IgD-negative memory B cell (primary cell): ENCODE measurements around the gene NDUFB11. TPM values are rescaled to one million over a fixed set of nuclear protein-coding genes. Genes with fewer than 3 reads are reported as not detected.
A peak's percentile ranks its signal among the peaks of the same experiment; 100 is the strongest.
"Not testable (repeated sequence)": the region's sequence is repeated elsewhere in the genome, so short reads cannot be mapped to it uniquely, and the experiment has no call there.

Experiments used
- H3K27ac Mint-ChIP-seq, 3 donors: one replicate each; pipeline ENCODE4 v1.8.0; 2020 to 2022; ENCODE audit warnings: mild to moderate bottlenecking in 3 of 3, mixed read lengths in 3 of 3, moderate library complexity in 1 of 3
- H3K27me3 Mint-ChIP-seq: one replicate; pipeline ENCODE4 v1.8.0; 2021; ENCODE audit warnings: mixed read lengths
- H3K36me3 Mint-ChIP-seq: one replicate; pipeline ENCODE4 v1.8.0; 2020; ENCODE audit warnings: mild to moderate bottlenecking, mixed read lengths
- H3K4me1 Mint-ChIP-seq, 3 donors: one replicate each; pipeline ENCODE4 v1.8.0; 2020 to 2022; ENCODE audit warnings: mixed read lengths in 3 of 3, mild to moderate bottlenecking in 1 of 3
- H3K4me3 Mint-ChIP-seq, 4 donors: one replicate each; pipeline ENCODE4 v1.8.0; 2020 to 2022; ENCODE audit warnings: mild to moderate bottlenecking in 4 of 4, mixed read lengths in 4 of 4, moderate library complexity in 3 of 4
- H3K9me3 Mint-ChIP-seq, 3 donors: one replicate each; pipeline ENCODE4 v1.8.0; 2020 to 2021; ENCODE audit warnings: mixed read lengths in 3 of 3, mild to moderate bottlenecking in 1 of 3
- polyA plus RNA-seq: library from polyadenylated mRNA; unstranded; fragments of 300-500 nt; fragmentation: Illumina TruSeq; gene quantifications from one replicate; pipeline ENCODE4 v1.2.3, GENCODE V29; 2021

The NDUFB11 gene
- polyA plus RNA-seq, 1 donor from 2014 or later = 197 TPM

DNA sequence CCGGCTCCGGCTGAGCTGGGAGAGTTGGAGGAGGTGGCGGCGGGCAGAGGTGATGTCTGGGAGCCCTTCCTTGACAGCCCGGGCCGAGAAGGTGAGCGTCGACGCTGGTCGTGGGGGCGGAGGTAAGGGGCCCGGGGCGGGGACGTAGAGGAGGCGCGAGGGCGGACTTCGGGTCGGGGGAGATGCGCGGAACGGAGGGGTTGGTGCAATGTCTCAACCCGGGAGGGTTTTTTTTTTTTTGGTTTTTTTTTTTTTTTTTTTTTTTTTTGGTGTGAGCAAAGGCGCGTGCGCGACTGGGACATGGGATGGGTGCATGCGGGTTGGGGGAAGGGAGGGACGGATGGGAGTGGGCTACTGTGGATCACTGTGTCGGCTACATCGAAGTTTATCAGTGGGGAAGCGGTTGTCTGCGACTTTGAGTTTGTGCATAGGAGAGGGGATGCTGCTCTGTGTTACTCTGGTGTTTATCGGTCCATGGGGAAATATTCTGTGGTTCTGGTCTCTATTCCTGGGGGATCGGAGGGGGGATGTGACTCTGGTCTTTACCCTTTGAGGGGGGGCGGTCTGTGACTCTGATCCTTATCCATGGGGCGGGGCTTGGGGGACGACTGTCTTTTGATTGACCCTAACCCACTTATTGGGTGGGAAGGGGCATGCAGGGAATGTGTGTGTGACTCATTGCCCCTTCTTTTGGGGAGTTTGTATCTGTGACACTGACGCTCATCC is 1.1 kb upstream of the NDUFB11 start:
- Mint-ChIP-seq H3K9me3 (peaks cover 0 to 2% (median 0%) of the 10 kb centered on the region in 3 donors), H3K27ac (peak overlapping the region; percentile 96 to 99 (median 98)), H3K27me3 (no peaks in the 10 kb centered on the region), H3K4me3 (peak overlapping the region; percentile 91 to 99 (median 97)), H3K36me3 (peaks cover 2% of the 10 kb centered on the region), H3K4me1 (peaks cover 4 to 18% (median 9%) of the 10 kb centered on the region in 3 donors)

DNA sequence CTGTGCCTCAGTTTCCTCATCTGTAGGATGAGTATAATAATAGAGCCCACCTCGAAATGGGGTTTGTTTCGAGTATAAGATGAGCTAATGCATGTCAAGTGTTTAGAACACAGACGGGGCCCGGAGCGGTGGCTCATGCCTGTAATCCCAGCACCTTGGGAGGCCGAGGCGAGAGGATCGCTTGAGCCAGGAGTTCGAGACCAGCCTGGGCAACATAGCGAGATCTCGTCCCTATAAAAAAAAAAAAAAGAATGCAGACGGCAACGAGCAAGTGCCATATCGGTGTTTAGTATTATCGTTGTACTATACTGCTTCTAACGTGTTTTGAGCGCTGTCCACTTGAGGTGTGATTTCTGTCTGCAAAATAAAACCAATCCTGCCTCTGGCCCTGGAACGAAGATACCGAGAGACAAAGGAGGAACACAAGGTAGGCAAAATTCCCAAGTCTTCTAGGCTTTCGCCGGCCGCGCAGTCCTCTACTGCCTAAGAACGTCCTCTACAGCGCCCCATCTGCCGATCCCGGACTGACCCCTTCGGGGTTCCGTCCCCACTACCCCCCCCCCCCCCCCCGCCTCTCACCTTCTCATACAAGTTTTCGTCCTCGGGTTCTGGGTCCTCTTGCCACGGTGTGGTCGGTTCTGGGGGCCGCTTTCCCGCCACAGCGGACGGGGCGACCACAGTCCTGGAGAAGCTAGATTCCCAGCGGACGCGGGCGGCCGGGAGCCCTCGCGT is 442 bp downstream of the NDUFB11 start:
- peaks cover 2% of the 10 kb centered on the region for H3K36me3 Mint-ChIP-seq
- peak overlapping the region; percentile 91 to 99 (median 97) for H3K4me3 Mint-ChIP-seq
- H3K27me3 Mint-ChIP-seq = no peaks in the 10 kb centered on the region
- H3K27ac Mint-ChIP-seq = peak overlapping the region; percentile 96 to 99 (median 98)
- peaks cover 0 to 2% (median 0%) of the 10 kb centered on the region in 3 donors for H3K9me3 Mint-ChIP-seq
- H3K4me1 Mint-ChIP-seq = peaks cover 4 to 18% (median 10%) of the 10 kb centered on the region in 3 donors

DNA sequence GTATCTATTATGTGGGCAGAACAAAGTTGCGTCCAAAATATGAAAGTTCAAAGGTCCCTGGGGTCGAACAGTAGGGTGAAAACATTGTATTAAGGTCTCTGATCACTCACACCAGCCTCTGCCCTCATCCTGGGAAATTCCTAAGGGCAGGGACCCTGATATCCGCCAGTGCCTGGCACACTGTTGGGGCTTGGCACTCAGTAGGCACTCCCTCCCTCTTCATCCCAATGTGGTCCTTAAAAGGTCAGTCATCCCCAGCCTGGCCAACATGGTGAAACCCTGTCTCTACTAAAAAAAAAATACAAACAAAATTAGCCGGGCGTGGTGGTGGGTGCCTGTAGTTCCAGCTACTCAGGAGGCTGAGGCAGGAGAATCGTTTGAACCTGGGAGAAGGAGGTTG is 6.3 kb downstream of the NDUFB11 start:
- no peaks in the 10 kb centered on the region for H3K9me3 Mint-ChIP-seq
- no peaks in the 10 kb centered on the region for H3K27me3 Mint-ChIP-seq
- peaks cover under 1 to 5% (median 4%) of the 10 kb centered on the region in 3 donors for H3K4me1 Mint-ChIP-seq
- no peak overlapping the region for H3K4me3 Mint-ChIP-seq
- peak overlapping the region in 1 of 3 donors; percentile 21 for H3K27ac Mint-ChIP-seq
- H3K36me3 Mint-ChIP-seq = no peaks in the 10 kb centered on the region

- not testable (repeated sequence) for H3K27ac Mint-ChIP-seq, H3K4me1 Mint-ChIP-seq, H3K27me3 Mint-ChIP-seq, H3K4me3 Mint-ChIP-seq, H3K9me3 Mint-ChIP-seq, H3K36me3 Mint-ChIP-seq
These were observed 8.9 kb downstream of the NDUFB11 start for GRCh38 chrX:47135650-47136049.

DNA sequence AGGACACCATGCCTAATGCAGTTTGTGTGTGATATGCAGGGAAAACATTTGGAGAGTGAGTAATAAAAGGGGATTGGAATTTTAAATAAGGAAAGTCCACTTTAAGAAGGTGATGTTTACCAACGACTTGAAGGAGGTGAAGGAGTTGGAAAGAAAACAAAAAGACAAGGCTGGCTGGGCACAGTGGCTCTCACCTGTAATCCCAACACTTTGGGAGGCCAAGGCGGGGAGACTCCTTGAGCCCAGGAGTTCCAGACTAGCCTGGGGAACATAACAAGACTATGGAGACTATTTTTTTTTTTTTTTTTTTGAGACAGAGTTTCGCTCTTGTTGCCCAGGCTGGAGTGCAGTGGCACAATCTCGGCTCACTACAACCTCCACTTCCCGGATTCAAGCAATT is 11.0 kb downstream of the NDUFB11 start:
- Mint-ChIP-seq H3K4me1 (peaks cover 0 to 2% (median 0%) of the 10 kb centered on the region in 3 donors), H3K9me3 (no peaks in the 10 kb centered on the region), H3K36me3 (no peaks in the 10 kb centered on the region), H3K27ac (no peak overlapping the region), H3K4me3 (no peak overlapping the region), H3K27me3 (no peaks in the 10 kb centered on the region)

DNA sequence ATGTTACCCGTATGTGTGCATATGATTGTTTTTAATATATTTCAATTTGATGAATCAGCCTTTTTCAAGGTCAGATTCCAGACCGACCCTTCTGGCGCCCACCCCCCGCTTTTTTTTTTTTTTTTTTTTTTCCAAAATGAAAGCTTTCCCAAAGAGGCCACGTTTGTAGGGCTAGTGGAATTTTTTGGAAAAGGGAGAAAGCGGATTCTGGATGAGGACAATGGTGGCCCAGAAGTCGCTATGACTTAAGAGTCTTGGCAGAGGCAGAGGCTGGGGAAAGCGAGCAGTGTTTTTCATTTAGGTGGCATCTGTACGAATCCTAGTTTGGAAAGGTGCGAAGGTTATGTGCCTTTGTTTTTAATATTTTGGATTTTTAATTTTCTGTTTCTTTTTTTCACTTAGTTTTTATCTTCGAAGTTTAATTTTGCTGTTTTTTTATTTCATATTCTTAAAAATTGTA is 14.6 kb downstream of the NDUFB11 start:
- H3K4me1 Mint-ChIP-seq = peaks cover 0 to 2% (median 1%) of the 10 kb centered on the region in 3 donors
- peaks cover 2% of the 10 kb centered on the region for H3K27me3 Mint-ChIP-seq
- H3K36me3 Mint-ChIP-seq = no peaks in the 10 kb centered on the region
- H3K9me3 Mint-ChIP-seq = no peaks in the 10 kb centered on the region
- H3K4me3 Mint-ChIP-seq = peak overlapping the region; percentile 27 to 99 (median 96)
- H3K27ac Mint-ChIP-seq = peak overlapping the region in 1 of 3 donors; percentile 94

DNA sequence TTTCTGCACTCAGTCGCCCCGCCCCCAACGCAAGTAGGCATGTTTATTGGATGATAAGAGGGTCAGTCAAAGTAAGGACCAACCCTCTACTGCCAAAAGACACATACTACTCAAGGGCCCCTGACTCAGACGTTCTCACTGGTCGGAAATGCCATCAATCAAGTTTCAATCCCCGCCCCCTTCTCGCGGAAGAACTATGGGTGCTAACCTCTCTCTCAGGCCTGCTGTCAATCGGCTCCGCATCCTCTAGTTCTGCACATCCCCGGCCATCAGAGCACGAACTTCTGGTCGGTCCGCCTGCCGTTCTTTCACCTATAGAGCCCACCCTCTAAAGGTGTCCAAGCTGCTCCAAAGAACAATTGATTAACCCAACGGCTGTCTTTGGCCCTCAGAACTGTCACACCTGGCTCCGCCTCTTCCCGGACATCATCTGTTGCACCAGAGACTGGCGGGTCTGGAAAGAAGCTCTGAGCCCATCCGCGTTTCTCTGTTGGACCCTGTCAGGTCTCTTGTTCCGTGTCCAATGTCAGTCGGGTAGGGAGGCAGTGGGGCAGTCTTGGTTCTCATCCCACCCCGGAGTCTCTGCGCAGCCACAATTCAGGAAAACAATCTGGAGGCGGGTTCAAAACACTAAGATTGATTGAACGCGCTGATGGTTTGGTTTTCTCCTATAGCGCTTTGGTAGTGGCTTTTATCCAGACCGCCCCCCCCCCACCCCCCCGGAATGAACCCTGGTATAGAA is 15.2 kb downstream of the NDUFB11 start:
- Mint-ChIP-seq H3K4me1 (peaks cover 0 to 2% (median 1%) of the 10 kb centered on the region in 3 donors), H3K27ac (peak overlapping the region; percentile 72 to 96 (median 94))

DNA sequence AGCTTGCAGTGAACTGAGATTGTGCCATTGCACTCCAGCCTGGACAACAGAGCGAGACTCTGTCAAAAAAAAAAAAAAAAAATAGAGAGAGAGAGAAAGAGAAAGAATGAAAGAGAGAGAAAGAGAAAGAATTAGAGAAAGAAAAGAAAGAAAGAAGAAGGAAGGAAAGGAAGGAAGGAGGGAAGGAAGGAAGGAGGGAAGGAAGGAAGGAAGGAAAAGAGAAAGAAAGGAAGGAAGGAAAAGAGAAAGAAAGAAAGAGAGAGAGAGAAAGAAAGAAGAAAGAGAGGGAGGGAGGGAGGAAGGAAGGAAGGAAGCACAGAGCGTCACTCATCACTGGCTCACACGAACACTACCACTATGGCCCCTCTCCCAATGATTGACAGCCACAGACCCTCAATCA is 20.0 kb downstream of the NDUFB11 start:
- H3K9me3 Mint-ChIP-seq, H3K27me3 Mint-ChIP-seq, H3K4me1 Mint-ChIP-seq, H3K36me3 Mint-ChIP-seq, H3K27ac Mint-ChIP-seq, H3K4me3 Mint-ChIP-seq: not testable (repeated sequence)

More for the DNA sequence above, 15.2 kb downstream of the NDUFB11 start:
- Mint-ChIP-seq H3K4me3 (peak overlapping the region; percentile 95 to 99 (median 98)), H3K36me3 (no peaks in the 10 kb centered on the region), H3K27me3 (peaks cover 2% of the 10 kb centered on the region), H3K9me3 (no peaks in the 10 kb centered on the region)

DNA sequence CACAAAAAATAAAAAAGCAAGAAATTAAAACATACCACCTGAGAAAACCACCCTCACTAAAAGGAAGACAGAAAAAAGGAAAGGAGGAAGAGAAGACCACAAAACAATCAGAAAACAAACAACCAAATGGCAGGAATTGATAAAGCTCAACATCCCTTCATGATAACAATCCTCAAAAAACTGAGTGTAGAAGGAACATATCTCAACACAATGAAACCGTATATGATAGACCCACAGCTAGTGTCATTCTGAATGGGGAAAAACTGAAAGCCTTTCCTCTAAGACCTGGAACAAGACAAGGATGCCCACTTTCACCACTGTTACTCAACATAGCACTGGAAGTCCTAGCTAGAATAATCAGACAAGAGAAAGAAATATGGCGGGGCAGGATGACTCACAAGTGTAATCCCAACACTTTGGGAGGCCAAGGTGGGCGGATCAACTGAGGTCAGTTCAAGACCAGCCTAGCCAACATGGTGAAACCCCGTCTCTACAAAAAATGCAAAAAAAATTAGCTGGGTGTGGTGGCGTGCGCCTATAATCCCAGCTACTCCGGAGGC is 27.9 kb downstream of the NDUFB11 start:
- H3K27me3 Mint-ChIP-seq, H3K9me3 Mint-ChIP-seq, H3K36me3 Mint-ChIP-seq, H3K27ac Mint-ChIP-seq, H3K4me1 Mint-ChIP-seq, H3K4me3 Mint-ChIP-seq: not testable (repeated sequence)

DNA sequence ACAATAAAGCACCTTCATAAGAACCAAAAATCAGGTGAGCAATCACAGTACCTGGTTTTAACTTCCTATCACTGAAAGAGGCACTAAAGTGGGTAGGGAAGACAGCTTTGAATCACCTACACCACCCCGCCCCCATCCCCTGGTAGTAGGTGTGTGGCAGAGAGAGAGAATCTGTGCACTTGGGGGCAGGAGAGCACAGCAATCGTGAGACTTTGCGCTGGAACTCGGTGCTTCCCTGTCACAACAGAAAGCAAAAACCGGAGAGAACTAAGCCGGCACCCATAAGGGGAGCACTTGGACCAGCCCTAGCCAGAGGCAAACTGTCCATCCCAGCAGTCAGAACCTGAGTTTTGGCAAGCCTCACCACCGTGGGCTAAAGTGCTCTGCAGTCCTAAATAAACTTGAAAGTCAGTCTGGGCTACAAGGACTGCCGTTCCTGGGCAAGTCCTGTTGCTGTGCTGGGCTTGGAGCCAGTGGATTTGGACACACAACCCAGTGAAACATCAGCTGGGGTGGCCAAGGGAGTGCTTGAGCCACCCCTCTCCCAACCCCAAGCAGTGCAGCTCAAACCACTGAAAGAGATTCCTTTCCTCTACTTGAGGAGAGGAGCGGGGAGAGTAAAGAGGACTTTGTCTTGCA is 32.1 kb downstream of the NDUFB11 start:
- H3K36me3 Mint-ChIP-seq = no peaks in the 10 kb centered on the region
- peaks cover 0 to 5% (median 0%) of the 10 kb centered on the region in 3 donors for H3K9me3 Mint-ChIP-seq
- H3K27ac Mint-ChIP-seq = peak overlapping the region in 1 of 3 donors; percentile 27
- no peak overlapping the region for H3K4me3 Mint-ChIP-seq
- H3K4me1 Mint-ChIP-seq = no peaks in the 10 kb centered on the region
- H3K27me3 Mint-ChIP-seq = no peaks in the 10 kb centered on the region

- H3K4me3 Mint-ChIP-seq, H3K27ac Mint-ChIP-seq, H3K27me3 Mint-ChIP-seq, H3K4me1 Mint-ChIP-seq, H3K36me3 Mint-ChIP-seq, H3K9me3 Mint-ChIP-seq: not testable (repeated sequence)
These were observed 33.4 kb downstream of the NDUFB11 start for GRCh38 chrX:47110936-47111615.

DNA sequence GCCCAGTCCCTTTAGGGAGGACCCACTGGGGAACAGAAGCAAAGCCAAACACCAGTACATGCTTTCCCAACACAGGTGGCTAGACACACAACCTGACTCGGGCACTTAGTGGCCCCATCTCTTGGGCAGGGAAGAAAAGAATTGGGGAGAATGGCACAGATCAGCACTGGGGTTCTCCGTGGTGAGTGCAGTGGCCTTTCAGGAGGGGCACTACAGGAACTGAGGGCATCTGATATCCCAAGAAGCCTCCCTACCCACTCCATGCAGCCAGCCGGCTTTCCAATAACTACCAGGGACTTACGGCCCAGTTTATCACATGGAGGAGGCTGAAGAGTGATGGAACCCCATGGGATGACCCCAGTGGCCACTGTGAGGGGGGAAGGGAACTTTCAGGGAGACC is 43.3 kb downstream of the NDUFB11 start:
- Mint-ChIP-seq H3K27me3 (no peaks in the 10 kb centered on the region), H3K9me3 (no peaks in the 10 kb centered on the region), H3K36me3 (no peaks in the 10 kb centered on the region), H3K27ac (no peak overlapping the region), H3K4me1 (no peaks in the 10 kb centered on the region), H3K4me3 (no peak overlapping the region)

- Mint-ChIP-seq H3K4me3 (no peak overlapping the region), H3K27ac (no peak overlapping the region), H3K27me3 (no peaks in the 10 kb centered on the region), H3K36me3 (no peaks in the 10 kb centered on the region), H3K4me1 (no peaks in the 10 kb centered on the region), H3K9me3 (no peaks in the 10 kb centered on the region)
These were observed 46.0 kb downstream of the NDUFB11 start for GRCh38 chrX:47098338-47099094.
